Heart left ventricle (tissue), 16 donors: ENCODE measurements around the gene TLE5. TPM values are rescaled to one million over a fixed set of nuclear protein-coding genes. Genes with fewer than 3 reads are reported as not detected.
A peak's percentile ranks its signal among the peaks of the same experiment; 100 is the strongest.
"Not testable (repeated sequence)": the region's sequence is repeated elsewhere in the genome, so short reads cannot be mapped to it uniquely, and the experiment has no call there.

Experiments
- ATAC-seq, 4 donors: fragments of 200-7000 bp; cut with Tn5 transposase; one replicate each; pipeline ENCODE4 v1.9.1; 2020 to 2022; ENCODE audit warnings: moderate library complexity in 4 of 4, mild to moderate bottlenecking in 3 of 4, moderate number of reproducible peaks in 1 of 4
- DNase-seq, 5 donors: peaks; one replicate each; pipeline ENCODE4 v3.0.0-alpha.2; 2020
- H3K27ac ChIP-seq, 12 donors: fragments of 200-600 bp; sonication (generic) in 4 of 12; one replicate each; pipeline versions ENCODE4 v1.5.0 to v1.8.0; 2016 to 2022; ENCODE audit warnings: mild to moderate bottlenecking in 2 of 12
- H3K27me3 ChIP-seq, 9 donors: fragments of 200-600 bp; sonication (generic) in 2 of 9; one replicate each; pipeline versions ENCODE4 v1.5.1 to v1.8.0; 2016 to 2022; ENCODE audit warnings: mild to moderate bottlenecking in 3 of 9
- H3K36me3 ChIP-seq, 9 donors: fragments of 200-600 bp; sonication (generic) in 2 of 9; one replicate each; pipeline versions ENCODE4 v1.5.0 to v1.8.0; 2018 to 2022; ENCODE audit warnings: mild to moderate bottlenecking in 2 of 9
- H3K4me1 ChIP-seq, 12 donors: fragments of 200-600 bp; sonication (generic) in 4 of 12; one replicate each; pipeline versions ENCODE4 v1.5.0 to v1.8.0; 2016 to 2022; ENCODE audit warnings: mild to moderate bottlenecking in 3 of 12
- H3K4me3 ChIP-seq, 12 donors: fragments of 200-600 bp; sonication (generic) in 4 of 12; one replicate each; pipeline versions ENCODE4 v1.5.0 to v1.8.0; 2017 to 2022; ENCODE audit warnings: mild to moderate bottlenecking in 9 of 12, moderate library complexity in 4 of 12
- H3K9me3 ChIP-seq, 12 donors: fragments of 200-600 bp; sonication (generic) in 4 of 12; one replicate each; pipeline versions ENCODE4 v1.5.0 to v1.8.0; 2016 to 2022; ENCODE audit warnings: mild to moderate bottlenecking in 1 of 12
- CTCF ChIP-seq, 12 donors: fragments of 200-600 bp; sonication (generic) in 4 of 12; IDR thresholded peaks; one replicate each; pipeline versions ENCODE4 v1.5.0 to v1.8.0; 2018 to 2022; ENCODE audit warnings: antibody characterized with exemption in 12 of 12, mild to moderate bottlenecking in 5 of 12
- POLR2A ChIP-seq, 2 donors: fragments of 450-650 bp; IDR thresholded peaks; one replicate each; pipeline ENCODE4 v1.6.1; 2017; ENCODE audit warnings: antibody characterized with exemption in 2 of 2, mild to moderate bottlenecking in 2 of 2, moderate library complexity in 2 of 2
- WGBS, 4 donors: extraction: QIAGEN DNeasy Blood & Tissue Kit in 2 of 4; methylation state at CpG; one replicate each; pipeline versions ENCODE4 v1.1.5 to v1.1.7; 2013 to 2018; 5-methylcytosine and 5-hydroxymethylcytosine counted together
- intact Hi-C, 10 donors: fragments of 100-400 bp; cut with DNase I; formaldehyde crosslinking; loops; one replicate each; pipeline versions ENCODE4 v1.11.1 to v1.14.2; 2022
- polyA plus RNA-seq, 2 donors: library from polyadenylated mRNA; stranded (reverse); fragments of 200-250 nt; gene quantifications; one replicate each; pipeline ENCODE4 v1.2.3, GENCODE V29; 2013
- total RNA-seq, 9 donors: library from RNA; depleted of rRNA in 2 of 9; stranded (reverse); fragments of >200 nt in 2 of 9; fragmentation: NEBNext Ultra II Directional in 3 of 9; extraction: Animal tissue kit (Norgen Biotek cat#: 25700) in 3 of 9; gene quantifications; one replicate each; pipeline versions ENCODE4 v1.1.0 to v1.2.4, GENCODE V29; 2016 to 2023
- donor health status: ischemic (EF 13 %, LVEDD 7.1; RV severe dilation, severe dysfunction).
- donor health status: healthy with polysubstance abuse.
- donor health status: DM: no; HTN: yes; CAD: no.
- donor health status: DM: no; HTN: no; CAD: no.
- donor health status: ischemic (EF 25% LVEDD 6.9; RV normal size, moderate dysfunction).
- donor health status: ischemic (EF 25% LVEDD 5.7; RV mildly dilated, moderate dysfunction).
- donor health status: healthy.
- donor health status: DM: yes; HTN: yes; CAD: no.
- donor health status: ischemic (EF 35%, LVEDD 5.7; RV mildly dilated, moderate dysfunction).
- donor health status: nonischemic (EF 11% LVEDD 7.7; RV severe dilation, severe dysfunction).
- donor health status: DM: yes; HTN: yes; CAD: no.
- donor health status: PGD.
- donor health status: ischemic (EF 29% LVEDD 5.4; RV normal size, mild dysfunction).
- donor health status: nonischemic (EF 23%, LVEDD 6.1; RV moderate dilation, normal function).

The TLE5 gene
- total and polyA plus RNA-seq, 11 donors: 593 to 1,459 (median 711) TPM

- no peak for TF ChIP-seq CTCF (IDR thresholded peaks at IDR 0.05)
- TF ChIP-seq POLR2A (IDR thresholded peaks at IDR 0.05): no peak
- H3K27ac ChIP-seq: peak overlapping the region; percentile 89 to 98 (median 95)
- intact Hi-C loops: loop anchor here in 1 of 10 donors (10.0 kb wide), 1 partner anchor 632 kb away; no protein-coding TSS in a partner anchor
- H3K36me3 ChIP-seq: no peaks in the 10 kb centered on the region
- ATAC-seq (no peak), DNase-seq (peak in 1 of 5 donors; percentile 34)
- H3K27me3 ChIP-seq: peaks cover 0 to 16% (median 0%) of the 10 kb centered on the region in 9 donors
- peak overlapping the region; percentile 75 to 100 (median 98) for H3K4me3 ChIP-seq
- H3K9me3 ChIP-seq: no peaks in the 10 kb centered on the region
- H3K4me1 ChIP-seq: peaks cover 29 to 68% (median 60%) of the 10 kb centered on the region in 12 donors
- 23 to 40% (median 29%) methylated on average over 20 to 25 of the region's 25 CpGs for WGBS, 4 donors
Measured at GRCh38 chr19:3096267-3096901, 34.1 kb upstream of the TLE5 start.

GRCh38 chr19:3095441-3096191 is 33.3 kb upstream of the TLE5 start:
- Histone ChIP-seq H3K9me3 (no peaks in the 10 kb centered on the region), H3K4me1 (peaks cover 27 to 60% (median 53%) of the 10 kb centered on the region in 12 donors)
- TF ChIP-seq POLR2A (IDR thresholded peaks at IDR 0.05): no peak
- TF ChIP-seq CTCF (IDR thresholded peaks at IDR 0.05): no peak

DNA sequence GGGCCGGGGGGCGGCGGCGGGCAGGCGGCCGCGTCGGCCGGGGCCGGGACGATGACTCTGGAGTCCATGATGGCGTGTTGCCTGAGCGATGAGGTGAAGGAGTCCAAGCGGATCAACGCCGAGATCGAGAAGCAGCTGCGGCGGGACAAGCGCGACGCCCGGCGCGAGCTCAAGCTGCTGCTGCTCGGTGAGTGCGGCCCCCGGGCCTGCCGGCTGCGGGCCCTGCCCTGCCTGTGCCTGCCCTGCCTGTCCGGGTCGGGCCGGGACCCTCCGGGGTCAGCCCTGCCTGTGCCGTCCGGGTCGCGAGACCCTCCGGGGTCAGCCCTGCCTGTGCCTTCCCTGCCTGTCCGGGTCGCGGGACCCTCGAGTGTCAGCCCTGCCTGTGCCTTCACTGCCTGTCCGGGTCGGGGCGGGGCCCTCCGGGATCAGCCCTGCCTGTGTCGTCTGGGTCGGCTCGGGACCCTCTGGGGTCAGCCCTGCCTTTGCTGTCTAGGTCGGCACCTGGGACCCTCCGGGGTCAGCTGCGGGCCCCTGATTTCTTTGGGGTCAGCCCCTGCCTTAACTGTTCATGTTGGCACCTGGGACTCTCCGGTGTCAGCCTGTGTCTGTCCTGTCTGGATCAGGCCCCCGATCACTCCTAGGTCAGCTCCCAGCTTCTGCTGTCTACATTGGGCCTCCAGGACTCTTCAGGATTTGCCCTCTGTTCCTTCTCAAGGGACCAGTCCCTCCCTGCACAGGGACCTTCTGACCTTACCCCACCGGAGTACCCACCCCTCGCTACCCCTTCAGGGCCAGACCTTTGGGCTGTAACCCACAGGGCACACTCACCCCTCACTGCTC is 32.5 kb upstream of the TLE5 start:
- 1 to 3% (median 2%) methylated on average over 28 to 57 of the region's 57 CpGs for WGBS, 4 donors
- peaks cover 23 to 52% (median 45%) of the 10 kb centered on the region in 12 donors for H3K4me1 ChIP-seq
- intact Hi-C loops: loop anchor here in 1 of 10 donors (10.0 kb wide), 1 partner anchor 630 kb away; no protein-coding TSS in a partner anchor

More at GRCh38 chr19:3095441-3096191, 33.3 kb upstream of the TLE5 start:
- ATAC-seq: no peak
- Histone ChIP-seq H3K36me3 (no peaks in the 10 kb centered on the region), H3K4me3 (peak overlapping the region; percentile 75 to 100 (median 98)), H3K27ac (peak overlapping the region; percentile 36 to 98 (median 94)), H3K27me3 (peaks cover 0 to 16% (median 0%) of the 10 kb centered on the region in 9 donors)
- intact Hi-C loops: loop anchor here in 1 of 10 donors (10.0 kb wide), 1 partner anchor 631 kb away; no protein-coding TSS in a partner anchor
- peak in 1 of 5 donors; percentile 35 for DNase-seq
- WGBS, 4 donors: 4 to 6% (median 6%) methylated on average over 18 to 31 of the region's 31 CpGs

DNA sequence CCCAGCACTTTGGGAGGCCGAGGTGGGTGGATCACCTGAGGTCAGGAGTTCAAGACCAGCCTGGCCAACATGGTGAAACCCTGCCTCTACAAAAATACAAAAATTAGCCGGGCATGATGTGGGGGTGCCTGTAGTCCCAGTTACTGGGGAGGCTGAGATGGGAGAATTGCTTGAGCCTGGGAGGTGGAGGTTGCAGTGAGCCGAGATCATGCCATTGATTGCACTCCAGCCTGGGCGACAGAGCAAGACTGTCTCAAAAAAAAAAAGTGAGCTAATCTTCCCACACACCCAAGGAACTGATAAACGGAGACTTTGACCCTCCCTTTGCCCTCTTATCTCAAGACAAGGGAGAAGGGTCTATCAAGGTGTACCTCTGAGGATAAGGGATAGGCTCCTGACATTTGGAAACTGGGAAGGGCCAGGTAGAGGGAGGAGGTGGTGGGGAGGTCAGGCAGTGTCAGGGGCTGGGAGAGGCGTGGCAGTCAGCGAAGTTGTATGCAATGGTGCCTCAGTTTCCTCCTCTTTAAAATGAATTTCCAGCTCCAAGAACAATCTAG is 27.1 kb upstream of the TLE5 start:
- WGBS, 4 donors: 73 to 79% (median 77%) methylated on average over 6 to 7 of the region's 7 CpGs

More for the DNA sequence above, 32.5 kb upstream of the TLE5 start:
- no peak for TF ChIP-seq POLR2A (IDR thresholded peaks at IDR 0.05)
- no peak for TF ChIP-seq CTCF (IDR thresholded peaks at IDR 0.05)
- ATAC-seq: no peak
- Histone ChIP-seq H3K27me3 (peaks cover 0 to 16% (median 0%) of the 10 kb centered on the region in 9 donors), H3K36me3 (no peaks in the 10 kb centered on the region), H3K27ac (peak overlapping the region; percentile 10 to 98 (median 94)), H3K9me3 (no peaks in the 10 kb centered on the region), H3K4me3 (peak overlapping the region; percentile 75 to 100 (median 98))
- peak in 1 of 5 donors; percentile 52 for DNase-seq

More for the DNA sequence above, 27.1 kb upstream of the TLE5 start:
- H3K4me1 ChIP-seq, H3K4me3 ChIP-seq, H3K27ac ChIP-seq, H3K9me3 ChIP-seq, DNase-seq, H3K36me3 ChIP-seq, intact Hi-C loops, H3K27me3 ChIP-seq, ATAC-seq: not testable (repeated sequence)
